Ovary (tissue), 9 donors: Measurements from ENCODE around the gene CFAP206. TPM values are rescaled to one million over a fixed set of nuclear protein-coding genes. Genes with fewer than 3 reads are reported as not detected.

Source experiments
- DNase-seq, 5 donors: peaks; one replicate each; pipeline ENCODE4 v3.0.0-alpha.2; 2019 to 2020
- H3K27ac ChIP-seq, 2 donors: fragments of 200-600 bp; one replicate each; pipeline versions ENCODE4 v1.5.1 to v1.8.0; 2019 to 2022
- H3K27me3 ChIP-seq: fragments of 200-600 bp; one replicate; pipeline ENCODE4 v1.8.0; 2022
- H3K36me3 ChIP-seq: fragments of 200-600 bp; sonication (generic); one replicate; pipeline ENCODE4 v1.5.1; 2019
- H3K4me1 ChIP-seq: one replicate; pipeline ENCODE4 v1.8.1; 2013; ENCODE audit warnings: mild to moderate bottlenecking, moderate library complexity; ENCODE audit not compliant: insufficient read depth
- H3K4me3 ChIP-seq: fragments of 200-600 bp; sonication (generic); one replicate; pipeline ENCODE4 v1.5.1; 2017
- H3K9me3 ChIP-seq, 2 donors: fragments of 200-600 bp in 1 of 2; sonication (generic) in 1 of 2; one replicate each; pipeline versions ENCODE4 v1.5.1 to v1.8.1; 2013 to 2019; ENCODE audit warnings: mild to moderate bottlenecking in 1 of 2, moderate library complexity in 1 of 2
- CTCF ChIP-seq, 3 donors: fragments of 450-650 bp in 2 of 3; fragments of 200-600 bp in 1 of 3; IDR thresholded peaks; one replicate each; pipeline versions ENCODE4 v1.5.1 to v1.8.0; 2016 to 2022; ENCODE audit warnings: antibody characterized with exemption in 3 of 3, mild to moderate bottlenecking in 1 of 3
- EP300 ChIP-seq: sonication (generic); formaldehyde crosslinking; IDR thresholded peaks from one replicate; pipeline ENCODE4 v1.6.1; 2017; ENCODE audit warnings: antibody characterized with exemption
- POLR2A ChIP-seq: fragments of 450-650 bp; IDR thresholded peaks from one replicate; pipeline ENCODE4 v1.6.1; 2017; ENCODE audit warnings: antibody characterized with exemption, mild to moderate bottlenecking, moderate library complexity
- WGBS, 3 donors: extraction: QIAGEN DNeasy Blood & Tissue Kit in 1 of 3; methylation state at CpG; one replicate each; pipeline versions ENCODE4 v1.1.5 to v1.1.7; 2013 to 2017; 5-methylcytosine and 5-hydroxymethylcytosine counted together
- intact Hi-C, 4 donors: fragments of 100-400 bp; cut with DNase I; formaldehyde crosslinking; loops; one replicate each; pipeline versions ENCODE4 v1.11.0 to v1.15.1; 2022 to 2023
- polyA plus RNA-seq, 2 donors: library from polyadenylated mRNA; stranded (reverse); fragments of 200-250 nt in 1 of 2; fragments of 350-450 nt in 1 of 2; fragmentation: Illumina TruSeq in 1 of 2; extraction: RNeasy Lipid Tissue Mini Kit (QIAGEN cat#74804) in 1 of 2; gene quantifications; one replicate each; pipeline ENCODE4 v1.2.3, GENCODE V29; 2013 to 2014
- total RNA-seq, 7 donors: library from RNA; depleted of rRNA in 2 of 7; stranded (reverse); fragments of >200 nt in 2 of 7; fragmentation: NEBNext Ultra II Directional in 3 of 7; extraction: Animal tissue kit (Norgen Biotek cat#: 25700) in 3 of 7; gene quantifications; one replicate each; pipeline versions ENCODE4 v1.1.0 to v1.2.4, GENCODE V29; 2016 to 2023
- donor health status: DM: no; HTN: no; CAD: no; lungs with moderate emphysema.
- donor health status: DM: no; HTN: no; CAD: no.
- donor health status: Bipolar disorder and iron deficiency.
- donor health status: DM: yes; HTN: yes; CAD: no.
- donor health status: DM: no; HTN: no; CAD: no.
- donor health status: DM: yes; HTN: yes; CAD: no.

The CFAP206 gene
- total and polyA plus RNA-seq, 9 donors: 0.15 to 9.5 (median 0.57) TPM; not detected in 1

GRCh38 chr6:87393026-87393622 is 14.6 kb upstream of the CFAP206 start:
- H3K9me3 ChIP-seq: no peaks in the 10 kb centered on the region
- no peaks in the 10 kb centered on the region for H3K4me1 ChIP-seq
- no peak overlapping the region for H3K27ac ChIP-seq
- 9 to 12% (median 9%) methylated on average over 2 of the region's 2 CpGs for WGBS, 3 donors
- DNase-seq: no peak
- no peak overlapping the region for H3K4me3 ChIP-seq
- TF ChIP-seq CTCF (IDR thresholded peaks at IDR 0.05) (peak; percentile 28 to 69 (median 62)), POLR2A (no peak), EP300 (no peak)
- no peaks in the 10 kb centered on the region for H3K27me3 ChIP-seq
- intact Hi-C loops: loop anchor here in 2 of 4 donors (5.0 to 10.0 kb wide), 2 partner anchors 1474 to 1482 kb away; no protein-coding TSS in a partner anchor
- no peaks in the 10 kb centered on the region for H3K36me3 ChIP-seq

DNA sequence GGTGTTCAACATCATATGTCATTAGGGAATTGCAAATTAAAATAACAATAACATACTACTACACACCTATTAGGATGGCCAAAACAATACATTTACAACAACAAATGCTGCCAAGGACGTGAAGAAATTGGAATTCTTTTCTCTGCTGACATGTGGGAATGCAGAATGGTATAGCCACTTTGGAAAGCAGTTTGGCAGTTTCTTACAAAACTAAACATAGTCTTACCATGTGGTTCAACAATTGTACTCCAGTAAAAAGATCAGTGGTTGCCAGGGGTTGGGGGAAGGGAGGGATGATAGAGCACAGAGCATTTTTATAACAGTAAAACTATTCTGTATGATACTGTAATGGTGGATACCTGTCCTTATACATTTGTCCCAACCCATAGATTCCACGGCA is 12.3 kb upstream of the CFAP206 start:
- no peaks in the 10 kb centered on the region for H3K9me3 ChIP-seq
- H3K4me3 ChIP-seq: no peak overlapping the region
- 71 to 85% (median 78%) methylated on average over 2 of the region's 2 CpGs for WGBS, 3 donors
- DNase-seq: no peak
- intact Hi-C loops: loop anchor here in 1 of 4 donors (10.0 kb wide), 1 partner anchor 1479 kb away; no protein-coding TSS in a partner anchor
- H3K4me1 ChIP-seq: no peaks in the 10 kb centered on the region
- TF ChIP-seq POLR2A (no peak), EP300 (no peak), CTCF (IDR thresholded peaks at IDR 0.05) (no peak)
- no peaks in the 10 kb centered on the region for H3K36me3 ChIP-seq
- no peaks in the 10 kb centered on the region for H3K27me3 ChIP-seq
- H3K27ac ChIP-seq: no peak overlapping the region

DNA sequence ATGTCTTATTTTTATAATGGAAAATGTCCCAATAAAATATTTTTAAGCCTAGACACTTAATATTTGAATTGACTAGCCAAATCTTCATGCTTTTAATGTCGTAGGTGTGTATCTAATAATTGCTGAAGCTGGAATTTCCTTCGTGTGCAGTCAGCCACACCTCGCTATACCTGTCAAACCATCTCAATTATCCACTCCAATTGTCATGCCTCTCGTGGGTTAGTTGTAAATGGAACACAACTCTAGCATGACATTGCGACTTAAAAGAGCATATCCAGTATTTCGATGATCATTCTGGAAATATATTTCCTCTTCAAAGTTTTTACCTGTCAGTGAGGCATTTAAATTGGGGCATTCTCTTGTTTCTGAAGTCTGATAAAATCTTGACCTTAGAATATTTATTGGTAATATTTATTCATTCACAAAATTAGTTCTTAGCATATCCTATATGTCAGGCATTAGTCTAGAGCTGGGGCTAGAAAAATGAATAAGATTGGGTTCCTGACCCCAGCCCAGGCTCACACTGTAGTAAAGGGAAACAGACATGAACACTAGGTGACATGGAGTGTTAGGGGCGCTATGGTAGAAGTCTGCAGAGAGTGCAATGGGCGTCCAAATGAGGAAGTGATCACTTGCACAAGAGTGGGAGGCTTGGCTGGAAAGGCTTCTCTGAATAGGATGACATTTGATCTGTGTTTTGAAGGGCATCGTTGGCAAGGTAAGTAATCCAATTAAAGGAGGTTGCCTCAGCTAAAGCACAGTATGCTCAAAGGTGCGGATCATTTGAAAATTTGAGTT is 11.0 kb upstream of the CFAP206 start:
- no peak for TF ChIP-seq POLR2A
- Histone ChIP-seq H3K4me1 (no peaks in the 10 kb centered on the region), H3K27me3 (no peaks in the 10 kb centered on the region), H3K36me3 (no peaks in the 10 kb centered on the region), H3K27ac (no peak overlapping the region), H3K9me3 (no peaks in the 10 kb centered on the region), H3K4me3 (no peak overlapping the region)
- no peak for DNase-seq
- intact Hi-C loops: loop anchor here in 1 of 4 donors (10.0 kb wide), 1 partner anchor 1478 kb away; no protein-coding TSS in a partner anchor
- WGBS, 3 donors: 84 to 91% (median 90%) methylated on average over 10 of the region's 10 CpGs

DNA sequence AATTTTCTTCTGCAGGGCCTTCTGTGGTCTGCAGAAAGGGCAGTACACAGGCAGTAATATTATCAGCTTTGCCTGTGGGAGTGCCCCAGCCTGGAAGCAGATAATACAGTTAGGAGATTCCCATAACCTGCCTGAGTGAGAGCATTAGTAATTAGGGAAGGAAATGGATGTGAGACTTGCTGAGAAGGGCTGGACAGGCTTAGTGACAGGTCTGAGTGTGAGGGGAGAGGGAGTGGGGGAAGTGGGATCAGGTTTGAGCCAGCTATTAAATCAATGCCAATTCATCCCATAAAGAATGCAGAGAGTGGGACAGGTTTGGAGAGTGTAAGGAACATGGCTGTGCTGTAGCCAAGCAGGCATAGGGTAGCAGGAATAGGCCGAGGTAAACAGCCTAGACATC is 10.1 kb upstream of the CFAP206 start:
- Histone ChIP-seq H3K9me3 (no peaks in the 10 kb centered on the region), H3K4me1 (no peaks in the 10 kb centered on the region), H3K4me3 (no peak overlapping the region), H3K27ac (no peak overlapping the region), H3K27me3 (no peaks in the 10 kb centered on the region), H3K36me3 (no peaks in the 10 kb centered on the region)
- TF ChIP-seq POLR2A: no peak
- no peak for TF ChIP-seq EP300
- TF ChIP-seq CTCF (IDR thresholded peaks at IDR 0.05): no peak
- WGBS, 3 donors: 62 to 84% (median 65%) methylated on average over 1 of the region's 1 CpG
- intact Hi-C loops: loop anchor here in 1 of 4 donors (10.0 kb wide), 1 partner anchor 1477 kb away; no protein-coding TSS in a partner anchor
- DNase-seq: no peak

DNA sequence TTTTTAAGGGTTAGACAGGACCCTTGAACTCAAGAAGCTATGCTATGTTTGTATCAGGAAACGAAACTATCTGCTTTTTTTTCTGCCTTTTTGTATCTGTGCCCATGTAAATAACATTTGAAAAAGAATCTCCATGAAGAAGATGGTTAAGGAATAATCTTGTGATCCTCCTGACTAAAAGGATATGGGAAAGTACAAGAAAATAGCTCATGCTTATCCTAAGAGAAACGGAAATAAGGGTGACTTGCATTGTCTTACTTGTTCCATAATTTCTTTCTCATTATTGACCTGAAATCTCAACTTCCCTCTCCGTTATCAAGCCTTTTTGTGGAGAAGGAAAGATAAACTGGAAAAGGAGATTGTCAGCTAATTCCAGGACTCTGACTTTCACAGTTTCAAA is 5.9 kb upstream of the CFAP206 start:
- DNase-seq: no peak
- intact Hi-C loops: loop anchor here in 1 of 4 donors (10.0 kb wide), 1 partner anchor 183 kb away; the partner anchor contains the start of gene RARS2
- H3K4me3 ChIP-seq: no peak overlapping the region
- 28 to 51% (median 33%) methylated on average over 3 of the region's 3 CpGs for WGBS, 3 donors
- no peak overlapping the region for H3K27ac ChIP-seq
- TF ChIP-seq POLR2A: no peak
- H3K27me3 ChIP-seq: no peaks in the 10 kb centered on the region
- H3K9me3 ChIP-seq: no peaks in the 10 kb centered on the region
- no peaks in the 10 kb centered on the region for H3K36me3 ChIP-seq
- no peaks in the 10 kb centered on the region for H3K4me1 ChIP-seq
